A172 (cell line): Measurements from ENCODE around the gene CXCR4. TPM values are rescaled to one million over a fixed set of nuclear protein-coding genes. Genes with fewer than 3 reads are reported as not detected.
"Not testable (repeated sequence)": the region's sequence is repeated elsewhere in the genome, so short reads cannot be mapped to it uniquely, and the experiment has no call there.

Source experiments
- DNase-seq: peaks from one replicate; pipeline ENCODE4 v3.0.0-alpha.2; 2015; ENCODE audit warnings: low spot score
- total RNA-seq: library from RNA; depleted of rRNA; stranded (reverse); fragments of >200 nt; shearing (Covaris generic); gene quantifications from 2 replicates; pipeline ENCODE4 v1.2.3, GENCODE V29; 2014

The CXCR4 gene
- total RNA-seq, 1 experiment from 2014 or later: 2.8 TPM

DNA sequence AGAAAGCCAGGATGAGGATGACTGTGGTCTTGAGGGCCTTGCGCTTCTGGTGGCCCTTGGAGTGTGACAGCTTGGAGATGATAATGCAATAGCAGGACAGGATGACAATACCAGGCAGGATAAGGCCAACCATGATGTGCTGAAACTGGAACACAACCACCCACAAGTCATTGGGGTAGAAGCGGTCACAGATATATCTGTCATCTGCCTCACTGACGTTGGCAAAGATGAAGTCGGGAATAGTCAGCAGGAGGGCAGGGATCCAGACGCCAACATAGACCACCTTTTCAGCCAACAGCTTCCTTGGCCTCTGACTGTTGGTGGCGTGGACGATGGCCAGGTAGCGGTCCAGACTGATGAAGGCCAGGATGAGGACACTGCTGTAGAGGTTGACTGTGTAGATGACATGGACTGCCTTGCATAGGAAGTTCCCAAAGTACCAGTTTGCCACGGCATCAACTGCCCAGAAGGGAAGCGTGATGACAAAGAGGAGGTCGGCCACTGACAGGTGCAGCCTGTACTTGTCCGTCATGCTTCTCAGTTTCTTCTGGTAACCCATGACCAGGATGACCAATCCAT, 2.7 kb downstream of the CXCR4 start:
- DNase-seq: no peak

DNA sequence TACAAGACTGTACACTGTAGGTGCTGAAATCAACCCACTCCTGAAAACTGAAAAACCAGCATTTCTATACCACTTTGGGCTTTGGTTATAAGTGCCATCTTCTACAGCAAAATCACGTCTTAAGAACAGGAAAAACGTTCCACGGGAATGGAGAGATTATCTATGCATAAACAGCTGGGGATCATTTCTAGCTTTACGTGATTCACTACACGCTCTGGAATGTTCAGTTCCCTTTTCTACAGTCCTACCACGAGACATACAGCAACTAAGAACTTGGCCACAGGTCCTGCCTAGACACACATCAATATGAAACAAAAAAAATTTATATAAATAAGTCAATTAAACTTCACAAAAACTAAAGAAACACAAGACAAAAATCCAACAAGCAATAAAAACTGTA, 3.6 kb downstream of the CXCR4 start:
- DNase-seq: no peak

DNA sequence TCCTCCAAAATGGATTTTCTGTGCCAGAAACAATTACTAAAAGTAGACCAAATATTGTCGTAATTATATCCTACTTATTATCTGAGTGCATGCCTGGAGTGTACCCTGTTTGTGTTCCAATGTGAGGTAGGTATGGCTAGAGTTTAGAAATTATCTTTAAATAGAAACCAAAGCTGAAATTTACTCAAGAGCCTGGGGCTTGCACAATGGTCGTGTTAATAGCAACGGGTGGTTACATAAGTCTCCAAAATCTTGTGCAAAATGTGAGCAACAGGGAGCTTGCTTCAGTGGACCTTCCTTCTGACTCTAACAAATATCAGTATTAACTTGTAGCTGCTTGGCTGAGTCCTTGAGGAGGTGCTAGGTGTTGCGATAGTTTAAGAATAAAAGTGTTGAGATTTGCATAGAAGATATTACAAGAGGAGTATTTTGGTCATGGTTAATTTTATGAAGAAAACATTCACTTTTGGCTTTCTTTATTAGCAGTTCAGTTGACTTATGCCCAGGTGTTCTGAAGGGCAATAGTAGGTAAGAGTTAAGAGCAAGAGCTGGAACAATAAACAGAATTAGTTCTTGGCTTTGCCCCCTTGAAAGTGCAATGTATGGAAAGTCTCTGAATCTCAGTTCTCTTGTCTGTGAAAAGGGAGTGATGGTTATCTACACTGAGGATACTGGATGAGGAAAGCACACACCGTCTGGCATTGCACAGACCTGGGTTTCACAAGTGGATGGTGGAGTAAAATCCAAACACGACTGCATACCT, 4.6 kb downstream of the CXCR4 start:
- DNase-seq: no peak

DNA sequence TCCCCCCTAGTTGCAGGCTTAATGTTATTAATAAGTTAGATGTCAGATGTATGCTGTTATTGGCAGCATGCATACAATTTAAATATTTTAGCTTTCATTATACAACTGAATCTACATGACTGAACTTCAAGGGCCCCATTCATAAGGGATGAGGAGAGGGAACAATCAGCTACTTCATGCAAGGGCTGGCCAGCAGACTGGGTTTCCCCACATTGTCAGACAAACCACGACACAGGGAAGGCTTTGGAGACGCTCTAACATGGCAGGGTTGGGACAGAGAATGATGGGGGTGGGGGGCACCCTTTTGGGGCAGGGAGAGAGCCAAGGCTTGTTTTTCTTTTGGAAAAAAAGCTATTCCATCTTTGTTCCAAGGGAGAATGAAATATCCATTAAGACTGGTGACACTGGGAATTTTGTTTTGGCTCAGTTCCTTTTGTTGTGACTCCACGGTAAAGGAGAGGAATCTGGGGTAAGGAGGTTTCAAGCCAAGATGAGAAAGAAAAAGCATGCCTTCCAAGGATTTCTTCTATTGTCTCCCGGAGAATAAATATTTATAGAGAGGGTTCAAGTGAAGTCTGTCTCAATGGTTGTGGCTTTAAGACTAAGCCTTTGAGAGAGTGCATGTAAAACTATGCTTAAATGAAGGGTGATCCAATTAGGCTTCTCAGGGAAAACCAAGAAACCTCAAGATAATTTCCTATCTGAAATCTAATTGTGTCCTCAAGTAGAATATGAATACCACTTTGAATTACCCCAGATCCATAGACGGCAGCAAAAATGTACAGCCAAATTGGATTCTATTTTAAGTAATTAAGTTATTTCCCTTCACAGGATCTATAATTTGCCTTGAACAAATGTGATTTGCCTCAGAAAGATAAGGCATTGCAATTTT, 5.4 kb downstream of the CXCR4 start:
- DNase-seq: no peak

DNA sequence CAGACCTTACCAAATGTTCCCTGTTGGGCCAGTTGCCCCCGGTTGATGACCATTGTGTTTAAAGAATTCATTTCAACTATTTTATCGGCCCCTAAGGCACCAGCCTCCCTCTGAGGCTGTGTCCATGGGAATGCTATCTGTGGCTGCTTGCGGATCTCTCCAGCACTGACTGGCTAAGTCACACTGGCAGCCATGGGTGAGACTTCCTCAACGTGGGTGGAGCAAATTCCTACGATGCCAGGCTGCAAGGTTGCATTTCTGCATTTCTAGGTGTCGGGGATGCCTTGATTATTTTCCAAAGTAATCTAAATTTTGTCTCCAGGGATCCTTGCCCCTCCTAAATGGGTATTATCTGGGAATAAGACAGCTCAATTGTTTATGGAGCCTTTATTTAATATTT, 6.2 kb downstream of the CXCR4 start:
- DNase-seq: no peak

DNA sequence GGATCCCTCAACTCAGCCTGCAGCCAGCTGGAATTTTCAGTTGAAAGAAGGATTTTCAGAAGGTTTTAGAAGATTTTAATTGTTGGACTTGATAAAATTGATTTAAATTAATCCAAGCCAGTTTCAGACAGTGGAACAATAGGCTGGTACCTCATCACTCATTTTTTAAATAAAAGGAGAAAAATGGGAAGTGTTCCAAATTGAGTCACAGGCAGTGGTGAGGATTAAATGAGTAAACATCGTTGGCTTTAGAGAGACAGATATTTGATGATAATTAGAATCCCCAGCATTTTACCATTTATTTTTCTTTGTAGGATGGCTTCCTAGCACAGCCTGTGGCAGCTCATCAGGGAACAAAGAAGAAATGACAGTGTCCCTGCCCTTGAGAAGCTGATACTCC, 7.4 kb downstream of the CXCR4 start:
- DNase-seq: no peak

DNA sequence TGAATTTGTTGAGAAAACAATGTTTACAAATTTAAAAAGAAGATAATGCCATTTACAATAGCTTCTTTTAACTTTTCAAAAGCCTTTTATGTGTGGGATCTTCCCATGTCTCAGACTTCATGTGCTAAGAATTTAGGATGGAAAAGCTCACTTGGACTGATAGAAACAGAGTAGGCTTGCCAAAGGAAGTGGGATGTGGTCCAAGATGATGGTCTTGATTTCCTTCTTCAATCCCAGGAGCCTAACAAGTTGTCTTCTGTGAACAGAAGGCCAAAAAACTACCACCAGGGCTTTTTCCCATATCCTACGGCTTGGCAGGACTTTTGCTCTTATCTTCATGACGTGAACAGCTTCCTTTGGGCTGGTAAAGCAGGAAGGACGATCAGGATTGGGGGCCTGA, 9.5 kb downstream of the CXCR4 start:
- DNase-seq: no peak

DNA sequence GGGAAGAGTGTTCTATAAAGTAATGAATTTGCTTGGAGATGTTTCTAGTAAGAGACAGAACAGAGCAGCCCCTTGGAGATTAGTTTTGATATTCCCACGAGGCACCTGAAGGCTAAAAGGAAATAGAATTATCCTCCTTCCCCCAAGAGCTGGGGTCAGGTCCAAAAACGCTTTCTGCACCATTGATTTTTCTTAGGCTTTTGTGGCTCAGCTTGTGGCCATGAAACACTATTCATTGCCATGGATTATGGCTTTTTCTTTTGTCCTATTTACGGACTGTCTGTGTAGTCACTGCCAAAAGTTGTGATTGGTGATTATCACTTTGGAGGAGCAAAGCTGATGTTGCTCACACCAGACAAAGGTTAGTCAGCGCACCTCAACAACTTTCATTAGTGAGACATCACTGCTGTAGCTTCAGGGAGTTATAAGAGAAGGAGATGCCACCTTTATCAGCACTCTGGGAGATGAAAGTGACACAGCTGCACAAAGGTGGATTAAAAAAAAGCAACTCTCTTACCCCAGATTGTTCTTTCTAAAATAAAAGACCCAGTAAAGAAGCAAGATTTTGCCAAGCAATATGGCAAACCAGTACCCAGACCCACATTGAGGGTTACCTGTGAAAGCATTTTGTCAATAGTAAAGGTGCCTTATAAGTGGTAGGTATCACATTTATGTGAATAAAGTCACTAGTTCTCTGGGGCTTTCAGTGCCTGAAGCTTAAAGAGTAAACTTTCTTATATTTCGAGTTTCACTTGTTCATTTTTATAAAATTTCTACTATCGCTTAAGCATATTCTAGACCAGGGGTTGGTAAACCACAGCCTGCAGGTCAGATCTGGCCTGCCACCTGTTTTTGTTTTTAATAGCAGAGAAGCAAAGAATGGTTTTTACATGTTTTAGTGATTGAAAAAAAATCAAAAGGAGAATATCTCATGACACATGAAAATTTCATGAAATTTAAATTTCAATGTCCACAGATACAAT, 10.6 kb downstream of the CXCR4 start:
- DNase-seq: no peak

DNA sequence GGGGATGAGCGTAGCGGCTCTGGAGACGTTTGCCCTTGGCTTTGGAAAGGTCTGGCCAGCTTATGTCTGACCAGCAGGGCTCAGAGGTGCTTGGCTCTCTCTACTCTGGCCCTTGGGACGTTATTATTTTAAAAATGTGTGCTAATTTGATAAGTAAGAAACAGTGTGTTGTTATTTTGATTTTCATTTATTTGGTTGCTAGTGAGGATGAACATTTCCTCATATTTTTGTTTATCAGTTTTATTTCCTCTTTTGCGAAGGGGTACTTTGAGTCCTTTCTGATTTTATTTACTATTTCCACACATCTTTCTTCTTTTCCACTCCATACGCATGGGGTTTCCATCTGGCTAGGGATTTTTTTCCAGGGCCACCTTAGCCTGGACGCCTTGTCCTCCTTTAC, 11.4 kb downstream of the CXCR4 start:
- no peak for DNase-seq

DNA sequence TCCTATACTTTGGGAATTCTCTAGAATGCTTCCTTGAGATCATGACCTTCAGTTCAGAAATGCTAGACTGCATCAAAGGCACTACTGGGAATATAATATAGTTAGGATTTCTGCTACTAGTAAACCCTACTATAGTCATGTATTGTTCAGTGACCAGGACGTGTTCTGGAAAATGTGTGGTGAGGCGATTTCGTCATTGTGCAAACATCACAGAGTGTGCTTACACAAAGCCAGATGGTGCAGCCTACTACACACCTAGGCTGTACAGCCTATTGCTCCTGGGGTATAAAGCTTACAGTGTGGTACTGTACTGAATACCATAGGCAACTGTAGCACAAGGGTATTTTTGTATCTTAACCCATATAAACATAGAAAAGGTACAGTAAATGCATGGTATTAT, 13.0 kb downstream of the CXCR4 start:
- DNase-seq: no peak

DNA sequence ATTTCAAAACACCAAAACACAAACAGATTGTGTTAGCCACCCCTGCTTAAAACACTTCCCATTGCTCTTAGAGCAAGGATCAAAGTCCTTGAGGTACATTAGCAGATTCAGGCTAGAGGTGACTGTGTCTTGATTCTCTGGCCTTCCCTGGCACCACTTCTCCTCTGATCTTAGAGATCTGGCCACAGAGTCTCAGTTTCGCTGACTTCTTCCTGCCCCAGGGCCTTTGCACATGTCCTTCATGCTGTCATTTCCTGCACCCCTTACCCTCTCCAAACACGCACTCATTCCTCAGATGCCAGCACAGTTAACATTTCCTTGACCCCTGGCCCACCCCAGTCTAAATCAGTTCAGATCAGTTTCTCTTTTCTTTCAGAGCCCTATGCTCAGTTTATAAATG, 16.9 kb downstream of the CXCR4 start:
- DNase-seq: no peak

DNA sequence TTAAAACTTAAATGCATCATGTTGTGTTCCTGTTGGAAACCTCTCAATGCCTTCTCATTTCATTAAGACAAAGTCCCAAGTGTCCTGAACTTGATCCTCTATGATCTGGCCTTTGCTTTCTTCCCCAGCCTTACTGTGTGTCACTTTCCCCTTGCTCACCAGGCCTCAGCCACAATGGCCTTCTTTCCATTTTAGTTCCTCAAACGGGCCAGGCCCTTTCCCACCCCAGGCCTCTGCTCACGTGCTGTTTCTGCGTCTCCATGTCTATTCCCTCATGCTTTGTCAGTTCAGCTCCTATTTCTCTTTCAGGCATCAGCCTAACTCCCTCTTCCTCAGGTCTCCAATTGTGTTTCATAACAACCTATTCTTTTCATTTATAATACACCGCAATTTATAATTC, 19.5 kb downstream of the CXCR4 start:
- no peak for DNase-seq

DNA sequence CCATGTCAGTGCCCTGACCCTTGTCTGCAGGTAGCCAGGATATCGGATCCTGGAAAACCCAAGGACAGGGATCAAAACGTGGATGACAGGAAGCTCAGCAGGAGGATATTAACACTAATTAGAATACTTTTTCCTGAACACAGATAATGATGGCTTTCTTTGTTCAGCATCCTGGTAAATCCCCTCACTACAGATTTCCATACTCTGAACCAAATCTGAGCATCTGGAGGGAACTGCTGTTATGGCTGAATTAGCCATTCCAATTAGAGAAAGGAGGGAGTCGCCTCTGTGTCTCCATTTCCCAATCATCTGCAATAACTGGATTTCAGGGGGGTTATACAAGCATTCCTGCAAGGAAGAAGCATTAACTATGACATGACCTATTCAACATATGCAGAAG, 24.4 kb downstream of the CXCR4 start:
- no peak for DNase-seq

DNA sequence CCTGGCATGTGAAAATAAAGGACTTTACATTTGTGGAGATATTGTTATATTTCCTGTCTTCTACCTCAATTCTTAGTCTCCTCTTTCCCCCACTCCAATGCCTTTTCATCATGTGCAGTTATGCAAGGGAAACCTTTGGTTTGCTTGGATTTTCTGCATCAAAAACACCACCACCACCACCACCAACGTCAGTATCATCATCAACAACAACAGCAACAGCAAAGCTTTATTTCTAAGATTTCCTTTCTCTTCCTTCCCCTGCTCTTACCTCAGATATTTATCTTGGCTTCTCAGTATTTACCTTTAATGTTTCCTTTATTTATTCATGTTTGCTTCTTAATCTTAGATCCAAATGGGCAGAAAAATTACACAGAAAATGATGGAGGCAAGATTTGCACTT, 26.1 kb downstream of the CXCR4 start:
- no peak for DNase-seq

DNA sequence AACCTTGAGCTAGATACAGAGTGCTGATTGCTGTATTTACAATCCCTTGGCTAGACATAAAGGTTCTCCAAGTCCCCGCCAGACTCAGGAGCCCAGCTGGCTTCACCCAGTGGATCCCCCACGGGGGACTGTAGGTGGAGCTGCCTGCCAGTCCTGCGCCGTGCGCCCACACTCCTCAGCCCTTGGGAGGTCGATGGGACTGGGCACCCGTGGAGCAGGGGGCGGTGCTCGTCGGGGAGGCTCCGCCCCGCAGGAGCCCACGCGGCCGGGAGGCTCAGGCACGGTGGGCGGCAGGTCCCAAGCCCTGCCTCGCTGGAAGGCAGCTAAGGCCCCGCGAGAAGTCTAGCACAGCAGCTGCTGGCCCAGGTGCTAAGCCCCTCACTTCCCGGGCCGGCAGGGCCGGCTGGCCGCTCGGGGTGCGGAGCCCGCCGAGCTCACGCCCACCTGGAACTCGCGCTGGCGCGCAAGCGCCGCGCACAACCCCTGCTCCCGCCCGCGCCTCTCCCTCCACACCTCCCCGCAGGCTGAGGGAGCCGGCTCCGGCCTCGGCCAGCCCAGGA, 30.0 kb downstream of the CXCR4 start:
- not testable (repeated sequence) for DNase-seq

DNA sequence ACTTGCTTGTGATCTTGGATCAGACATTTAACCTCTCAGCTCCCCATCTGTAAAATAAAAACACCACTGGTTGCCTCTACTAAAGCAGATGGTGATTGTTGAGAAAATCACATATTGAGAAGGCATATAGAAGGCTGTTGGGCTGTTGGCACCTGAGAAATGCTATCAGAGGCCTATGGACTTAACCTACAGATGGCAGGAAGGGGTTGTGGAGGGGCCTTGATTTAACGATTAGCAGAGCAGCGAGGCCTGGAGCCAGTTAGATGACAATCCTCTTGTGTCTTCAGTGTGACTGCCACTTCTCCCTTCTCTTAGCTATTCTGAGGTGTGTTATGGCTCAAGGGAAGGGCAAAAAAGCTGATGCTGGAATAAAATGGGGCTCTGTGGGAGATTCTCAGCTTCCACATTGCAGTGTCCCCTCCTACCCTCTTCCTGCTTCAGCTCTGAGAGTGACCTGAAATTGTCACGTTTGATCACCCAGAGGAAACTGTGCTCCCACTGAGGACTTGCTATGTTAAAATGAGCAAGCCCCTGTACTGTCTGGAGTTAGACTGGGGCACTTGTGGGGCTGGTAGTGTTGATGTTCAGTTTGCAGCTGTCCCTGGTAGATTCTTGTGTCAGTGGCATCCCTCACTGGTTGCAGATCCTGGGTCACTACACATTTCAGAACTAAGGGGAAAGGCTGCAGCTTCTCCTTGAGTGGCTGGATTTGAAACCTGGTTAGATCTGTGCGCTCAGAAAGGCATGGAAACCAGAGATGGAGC, 31.5 kb downstream of the CXCR4 start:
- no peak for DNase-seq

DNA sequence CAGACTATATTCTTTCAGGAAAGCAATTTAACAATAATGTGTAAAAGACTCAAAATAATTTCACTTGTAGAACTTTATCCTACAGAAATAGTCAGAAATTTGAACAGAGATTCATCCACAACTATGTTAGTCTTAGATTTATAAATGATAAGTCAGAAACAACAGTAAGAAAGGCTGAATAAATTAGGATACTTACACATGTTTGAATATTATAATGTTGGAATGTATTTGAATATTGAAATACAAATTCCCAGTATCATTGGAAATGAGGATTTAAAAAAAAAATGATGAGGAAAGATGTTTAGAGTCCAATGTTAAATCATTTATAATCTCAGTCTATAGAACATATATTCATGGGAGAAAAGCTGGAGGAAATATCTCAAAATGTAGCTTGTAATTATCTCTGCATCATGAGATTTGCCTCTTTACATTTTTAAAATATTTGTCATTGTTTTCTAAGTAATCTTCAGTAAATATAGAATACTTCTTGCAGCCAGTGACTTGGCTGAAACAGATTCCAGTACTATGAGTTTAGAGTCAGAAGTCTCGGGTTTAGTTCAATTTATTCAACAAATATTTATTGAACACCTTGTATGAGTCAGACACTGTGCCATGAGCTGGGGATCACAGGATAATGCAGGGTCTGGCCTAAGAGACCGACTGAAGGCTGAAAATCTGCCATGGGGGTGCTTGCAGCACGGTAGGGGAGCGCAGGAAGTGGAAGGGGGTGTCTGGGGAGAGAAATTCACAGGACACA, 32.3 kb downstream of the CXCR4 start:
- DNase-seq: peak; percentile 7

DNA sequence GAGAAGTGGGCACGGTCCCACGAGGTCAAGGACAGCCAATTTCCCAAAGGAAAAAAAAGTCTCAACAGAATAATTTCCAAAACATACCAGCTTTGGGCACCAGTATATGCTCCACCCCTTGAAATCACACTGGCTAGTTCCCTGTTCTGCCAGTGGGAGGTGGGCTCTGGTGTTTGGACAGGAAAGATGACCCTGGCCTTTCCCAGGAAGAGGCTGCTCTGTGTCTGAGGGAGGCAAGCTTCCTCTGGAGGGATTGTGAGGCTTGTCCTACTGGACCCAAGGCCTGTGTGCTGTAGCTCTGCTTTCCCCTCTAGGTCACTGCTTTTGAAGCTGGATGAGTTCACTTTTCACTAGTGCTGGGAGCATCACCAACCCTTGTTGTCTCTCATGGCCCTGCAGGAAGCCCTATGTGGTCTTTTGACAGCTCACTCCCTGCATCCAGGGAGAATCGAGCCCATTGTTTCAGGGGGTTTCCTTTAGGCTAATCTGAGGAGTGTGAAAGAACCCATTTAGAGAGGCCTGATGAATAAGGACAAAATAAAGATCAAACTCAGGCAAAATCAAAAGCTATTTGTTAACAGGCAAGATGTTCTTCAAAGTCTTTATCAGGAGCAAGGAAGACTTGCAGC, 36.3 kb downstream of the CXCR4 start:
- DNase-seq: no peak

DNA sequence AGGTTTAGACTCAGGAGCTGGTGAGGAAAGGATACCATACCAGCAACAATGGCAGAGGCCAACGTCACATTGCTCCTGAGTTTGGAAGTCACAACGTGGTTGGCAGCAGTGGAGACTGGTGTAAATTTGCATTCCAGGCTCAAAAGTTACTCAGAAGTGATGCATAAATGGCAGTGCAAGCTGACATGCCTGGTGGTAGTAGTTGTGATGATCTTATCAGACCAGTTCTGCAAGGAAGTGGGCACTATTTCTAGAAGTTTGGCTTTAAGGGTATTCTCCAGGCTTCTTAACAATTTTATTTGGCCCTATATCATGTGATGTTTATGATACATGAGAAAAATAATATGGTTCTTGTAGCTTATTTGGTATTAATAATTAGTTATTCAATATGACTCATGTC, 37.8 kb downstream of the CXCR4 start:
- no peak for DNase-seq
